ENCODE measurements around the gene ZNF136.

DNA sequence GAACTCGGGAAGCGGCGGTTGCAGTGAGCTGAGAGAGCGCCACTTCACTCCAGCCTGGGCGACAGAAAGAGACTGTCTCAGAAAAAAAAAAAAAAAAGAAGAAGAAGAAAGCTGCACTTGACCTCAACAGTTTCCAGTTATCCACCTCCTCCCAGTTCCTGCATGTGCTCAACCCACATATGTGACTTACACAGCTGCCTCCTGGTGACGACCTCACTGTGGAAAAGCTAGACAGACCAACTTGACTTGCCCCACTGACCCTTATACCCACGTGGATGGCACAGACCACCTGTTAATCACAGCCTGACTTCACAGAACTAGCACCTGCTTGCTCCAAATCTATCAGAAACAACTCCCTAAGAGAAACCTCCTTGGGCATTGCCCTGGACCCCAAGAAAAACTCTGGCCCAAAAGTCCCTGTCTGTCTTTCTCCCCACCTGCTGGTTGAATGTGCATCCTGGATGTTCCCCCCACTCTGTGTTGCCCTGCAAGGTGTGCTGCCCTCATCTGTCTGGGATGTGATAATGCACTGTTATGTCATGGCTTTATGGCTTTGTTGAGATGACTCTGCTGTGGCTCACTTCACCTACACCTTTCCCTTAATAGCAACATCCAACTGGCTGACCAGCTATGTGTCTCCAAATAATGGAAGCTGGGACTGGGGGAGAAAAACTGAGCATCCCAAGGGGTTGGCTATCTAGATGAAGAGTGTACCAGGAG, 25.5 kb upstream of the ZNF136 start:
- TF ChIP-seq, protein P1, sequence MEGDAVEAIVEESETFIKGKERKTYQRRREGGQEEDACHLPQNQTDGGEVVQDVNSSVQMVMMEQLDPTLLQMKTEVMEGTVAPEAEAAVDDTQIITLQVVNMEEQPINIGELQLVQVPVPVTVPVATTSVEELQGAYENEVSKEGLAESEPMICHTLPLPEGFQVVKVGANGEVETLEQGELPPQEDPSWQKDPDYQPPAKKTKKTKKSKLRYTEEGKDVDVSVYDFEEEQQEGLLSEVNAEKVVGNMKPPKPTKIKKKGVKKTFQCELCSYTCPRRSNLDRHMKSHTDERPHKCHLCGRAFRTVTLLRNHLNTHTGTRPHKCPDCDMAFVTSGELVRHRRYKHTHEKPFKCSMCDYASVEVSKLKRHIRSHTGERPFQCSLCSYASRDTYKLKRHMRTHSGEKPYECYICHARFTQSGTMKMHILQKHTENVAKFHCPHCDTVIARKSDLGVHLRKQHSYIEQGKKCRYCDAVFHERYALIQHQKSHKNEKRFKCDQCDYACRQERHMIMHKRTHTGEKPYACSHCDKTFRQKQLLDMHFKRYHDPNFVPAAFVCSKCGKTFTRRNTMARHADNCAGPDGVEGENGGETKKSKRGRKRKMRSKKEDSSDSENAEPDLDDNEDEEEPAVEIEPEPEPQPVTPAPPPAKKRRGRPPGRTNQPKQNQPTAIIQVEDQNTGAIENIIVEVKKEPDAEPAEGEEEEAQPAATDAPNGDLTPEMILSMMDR (IDR thresholded peaks at IDR 0.05; ENCODE audit: extremely low read depth in 1 of 2, insufficient read depth in 1 of 2, low read depth in 1 of 2, low read length in 2 of 2), result no peak
- no peak for TF ChIP-seq POLR2AphosphoS5 (IDR thresholded peaks at IDR 0.05; ENCODE audit: insufficient read depth, low read depth, low read length)
- no peak for TF ChIP-seq MAX (IDR thresholded peaks at IDR 0.05; ENCODE audit: insufficient read depth, insufficient read length)
- no peak for TF ChIP-seq JUN (IDR thresholded peaks at IDR 0.05; ENCODE audit: borderline replicate concordance, insufficient read depth, insufficient read length, low read depth)
- TF ChIP-seq EZH2 (IDR thresholded peaks at IDR 0.05; ENCODE audit: borderline replicate concordance, low read depth, low read length, severe bottlenecking), result no peak
- no peak for TF ChIP-seq POLR2A (IDR thresholded peaks at IDR 0.05; ENCODE audit: low read depth, low read length)
- no peak for TF ChIP-seq FOS (IDR thresholded peaks at IDR 0.05; ENCODE audit: borderline replicate concordance, insufficient read depth, low read length)
- TF ChIP-seq MYC (IDR thresholded peaks at IDR 0.05; ENCODE audit: low read depth, low read length), result no peak
